Choroid plexus epithelial cell (primary cell): ENCODE measurements around the gene SMIM8.

Experiments used
- DNase-seq: peaks from one replicate; pipeline ENCODE4 v3.0.0-alpha.2; 2010; ENCODE audit warnings: low read depth
- H3K4me3 ChIP-seq: 2 replicates; pipeline ENCODE4 v1.5.1; 2011; ENCODE audit warnings: low read depth, mild to moderate bottlenecking, control low read depth, low read length, moderate library complexity
- CTCF ChIP-seq: conservative IDR thresholded peaks from 2 replicates; pipeline ENCODE4 v1.5.1; 2011; ENCODE audit warnings: low read depth, mild to moderate bottlenecking, control low read depth, inconsistent platforms, low read length, moderate library complexity

SMIM8 gene

GRCh38 chr6:87364602-87365252 is 42.3 kb downstream of the SMIM8 start:
- DNase-seq, result no peak
- TF ChIP-seq CTCF, result no peak
- H3K4me3 ChIP-seq, result no peak overlapping the region

GRCh38 chr6:87366072-87366827 is 43.9 kb downstream of the SMIM8 start:
- no peak for DNase-seq
- no peak for TF ChIP-seq CTCF
- no peak overlapping the region for H3K4me3 ChIP-seq

GRCh38 chr6:87366899-87367298 is 44.5 kb downstream of the SMIM8 start:
- no peak for TF ChIP-seq CTCF
- H3K4me3 ChIP-seq, result no peak overlapping the region
- no peak for DNase-seq

GRCh38 chr6:87373377-87373776 is 51.0 kb downstream of the SMIM8 start:
- no peak for DNase-seq
- H3K4me3 ChIP-seq, result no peak overlapping the region
- TF ChIP-seq CTCF, result no peak

GRCh38 chr6:87375315-87375714 is 52.9 kb downstream of the SMIM8 start:
- H3K4me3 ChIP-seq, result no peak overlapping the region
- no peak for TF ChIP-seq CTCF
- no peak for DNase-seq

GRCh38 chr6:87376643-87377042 is 54.3 kb downstream of the SMIM8 start:
- no peak overlapping the region for H3K4me3 ChIP-seq
- TF ChIP-seq CTCF, result no peak
- no peak for DNase-seq

GRCh38 chr6:87378947-87379346 is 56.6 kb downstream of the SMIM8 start:
- no peak for TF ChIP-seq CTCF
- H3K4me3 ChIP-seq, result no peak overlapping the region
- DNase-seq, result no peak
